ENCODE data around the gene HEPN1.

DNA sequence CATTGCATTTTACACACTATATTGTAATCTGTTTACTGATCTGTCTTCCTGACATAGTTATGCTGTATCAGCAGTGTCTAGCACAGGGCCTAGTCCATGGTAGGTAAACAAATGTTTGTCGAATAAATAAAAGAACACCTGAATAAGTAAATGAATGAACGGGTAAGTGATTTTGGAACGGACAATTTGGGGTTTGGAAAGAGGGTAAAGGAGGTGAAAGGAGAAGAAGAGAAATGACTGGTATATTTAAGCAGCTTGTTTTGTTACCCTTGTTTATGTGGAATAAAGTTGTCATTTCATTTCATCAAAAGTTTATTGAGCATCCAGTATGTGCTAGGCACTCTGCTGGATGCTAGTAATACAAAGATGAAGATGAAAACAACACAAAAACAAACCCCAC, at the start of gene HEPN1:
- TF ChIP-seq, protein P1, sequence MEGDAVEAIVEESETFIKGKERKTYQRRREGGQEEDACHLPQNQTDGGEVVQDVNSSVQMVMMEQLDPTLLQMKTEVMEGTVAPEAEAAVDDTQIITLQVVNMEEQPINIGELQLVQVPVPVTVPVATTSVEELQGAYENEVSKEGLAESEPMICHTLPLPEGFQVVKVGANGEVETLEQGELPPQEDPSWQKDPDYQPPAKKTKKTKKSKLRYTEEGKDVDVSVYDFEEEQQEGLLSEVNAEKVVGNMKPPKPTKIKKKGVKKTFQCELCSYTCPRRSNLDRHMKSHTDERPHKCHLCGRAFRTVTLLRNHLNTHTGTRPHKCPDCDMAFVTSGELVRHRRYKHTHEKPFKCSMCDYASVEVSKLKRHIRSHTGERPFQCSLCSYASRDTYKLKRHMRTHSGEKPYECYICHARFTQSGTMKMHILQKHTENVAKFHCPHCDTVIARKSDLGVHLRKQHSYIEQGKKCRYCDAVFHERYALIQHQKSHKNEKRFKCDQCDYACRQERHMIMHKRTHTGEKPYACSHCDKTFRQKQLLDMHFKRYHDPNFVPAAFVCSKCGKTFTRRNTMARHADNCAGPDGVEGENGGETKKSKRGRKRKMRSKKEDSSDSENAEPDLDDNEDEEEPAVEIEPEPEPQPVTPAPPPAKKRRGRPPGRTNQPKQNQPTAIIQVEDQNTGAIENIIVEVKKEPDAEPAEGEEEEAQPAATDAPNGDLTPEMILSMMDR (IDR thresholded peaks at IDR 0.05) = no peak
- TF ChIP-seq, protein P2, sequence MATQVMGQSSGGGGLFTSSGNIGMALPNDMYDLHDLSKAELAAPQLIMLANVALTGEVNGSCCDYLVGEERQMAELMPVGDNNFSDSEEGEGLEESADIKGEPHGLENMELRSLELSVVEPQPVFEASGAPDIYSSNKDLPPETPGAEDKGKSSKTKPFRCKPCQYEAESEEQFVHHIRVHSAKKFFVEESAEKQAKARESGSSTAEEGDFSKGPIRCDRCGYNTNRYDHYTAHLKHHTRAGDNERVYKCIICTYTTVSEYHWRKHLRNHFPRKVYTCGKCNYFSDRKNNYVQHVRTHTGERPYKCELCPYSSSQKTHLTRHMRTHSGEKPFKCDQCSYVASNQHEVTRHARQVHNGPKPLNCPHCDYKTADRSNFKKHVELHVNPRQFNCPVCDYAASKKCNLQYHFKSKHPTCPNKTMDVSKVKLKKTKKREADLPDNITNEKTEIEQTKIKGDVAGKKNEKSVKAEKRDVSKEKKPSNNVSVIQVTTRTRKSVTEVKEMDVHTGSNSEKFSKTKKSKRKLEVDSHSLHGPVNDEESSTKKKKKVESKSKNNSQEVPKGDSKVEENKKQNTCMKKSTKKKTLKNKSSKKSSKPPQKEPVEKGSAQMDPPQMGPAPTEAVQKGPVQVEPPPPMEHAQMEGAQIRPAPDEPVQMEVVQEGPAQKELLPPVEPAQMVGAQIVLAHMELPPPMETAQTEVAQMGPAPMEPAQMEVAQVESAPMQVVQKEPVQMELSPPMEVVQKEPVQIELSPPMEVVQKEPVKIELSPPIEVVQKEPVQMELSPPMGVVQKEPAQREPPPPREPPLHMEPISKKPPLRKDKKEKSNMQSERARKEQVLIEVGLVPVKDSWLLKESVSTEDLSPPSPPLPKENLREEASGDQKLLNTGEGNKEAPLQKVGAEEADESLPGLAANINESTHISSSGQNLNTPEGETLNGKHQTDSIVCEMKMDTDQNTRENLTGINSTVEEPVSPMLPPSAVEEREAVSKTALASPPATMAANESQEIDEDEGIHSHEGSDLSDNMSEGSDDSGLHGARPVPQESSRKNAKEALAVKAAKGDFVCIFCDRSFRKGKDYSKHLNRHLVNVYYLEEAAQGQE (IDR thresholded peaks at IDR 0.05; ENCODE audit: insufficient read depth in 1 of 2, low read depth in 2 of 2, low read length in 1 of 2) = no peak
